Measurements from ENCODE around the gene NR1H2. TPM values are rescaled to one million over a fixed set of nuclear protein-coding genes. Genes with fewer than 3 reads are reported as not detected.
"Not testable (repeated sequence)": the region's sequence is repeated elsewhere in the genome, so short reads cannot be mapped to it uniquely, and the experiment has no call there.

NR1H2 gene
- 73.7 TPM for total RNA-seq

GRCh38 chr19:50376166-50377050 lies at the start of gene NR1H2:
Gene NR1H2, plus strand, starts transcription at chr19:50376457. Its CDS starts 1,149 bp downstream, at chr19:50377606.
- ATAC-seq = peak; percentile 97
- DNase-seq (ENCODE audit: low spot score) = peak; percentile 97
- intact Hi-C loops (cut with DNase I) = no loop called here

DNA sequence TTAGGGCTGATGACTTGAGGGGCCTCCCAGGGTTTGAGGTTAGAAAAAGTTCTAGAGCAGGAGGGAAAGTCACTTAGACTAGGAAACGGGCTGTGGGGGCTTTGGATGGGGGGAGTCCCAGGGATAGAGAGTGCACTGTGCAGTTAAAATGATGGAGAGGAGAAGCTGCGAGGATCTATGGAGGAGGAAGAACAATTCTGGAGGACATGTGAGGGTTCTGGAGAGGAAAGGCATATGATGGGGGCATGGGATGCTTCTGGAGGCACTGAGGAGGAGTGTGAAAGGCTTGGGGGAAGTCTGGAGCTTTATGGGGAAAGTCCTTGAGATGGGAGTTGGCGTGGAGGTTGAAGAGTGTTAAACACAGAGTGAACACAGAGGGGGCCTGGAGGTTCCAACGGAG lies 49.2 kb upstream of the NR1H2 start:
- intact Hi-C loops (cut with DNase I) = no loop called here
- no peak for ATAC-seq
- no peak for DNase-seq (ENCODE audit: low spot score)

DNA sequence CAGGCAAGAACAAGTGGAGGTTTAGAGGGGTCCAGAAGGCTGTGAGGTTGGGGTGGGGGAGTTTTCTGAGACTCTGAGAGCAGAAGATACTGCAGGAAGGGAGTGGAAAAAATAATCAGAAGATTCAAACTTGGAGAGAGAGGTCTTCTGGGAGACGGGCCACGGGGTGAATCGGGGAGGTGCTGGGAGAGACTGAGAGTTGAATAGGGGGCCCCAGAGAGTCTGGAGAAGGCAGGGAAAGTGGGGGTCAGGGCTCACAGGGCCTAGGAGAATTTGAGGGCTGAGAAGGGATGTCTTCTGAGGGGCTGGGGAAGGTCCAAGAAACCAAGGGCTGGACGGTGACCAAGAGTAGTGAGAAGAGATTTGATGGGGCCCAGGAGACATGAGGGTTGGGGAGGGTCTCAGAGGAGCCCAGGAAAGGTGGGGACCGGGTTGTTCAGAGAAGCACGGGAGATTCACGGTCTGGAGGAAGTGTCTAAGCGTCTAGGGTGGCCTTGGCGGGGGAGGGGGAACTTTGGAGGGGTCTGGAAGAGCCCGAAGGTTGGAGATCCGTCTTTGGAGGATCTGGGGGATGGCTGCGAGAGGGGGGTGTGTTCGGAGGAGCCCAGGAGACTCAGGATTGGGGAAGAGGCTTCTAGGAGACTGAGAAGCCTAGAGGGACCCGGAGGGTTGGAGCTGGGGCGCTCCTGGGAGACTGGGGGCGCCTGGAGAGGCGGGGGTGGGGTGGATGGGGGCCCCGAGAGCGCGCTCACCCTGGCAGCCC lies 48.6 kb upstream of the NR1H2 start:
- DNase-seq (ENCODE audit: low spot score) (no peak), ATAC-seq (no peak)
- intact Hi-C loops (cut with DNase I) = no loop called here

DNA sequence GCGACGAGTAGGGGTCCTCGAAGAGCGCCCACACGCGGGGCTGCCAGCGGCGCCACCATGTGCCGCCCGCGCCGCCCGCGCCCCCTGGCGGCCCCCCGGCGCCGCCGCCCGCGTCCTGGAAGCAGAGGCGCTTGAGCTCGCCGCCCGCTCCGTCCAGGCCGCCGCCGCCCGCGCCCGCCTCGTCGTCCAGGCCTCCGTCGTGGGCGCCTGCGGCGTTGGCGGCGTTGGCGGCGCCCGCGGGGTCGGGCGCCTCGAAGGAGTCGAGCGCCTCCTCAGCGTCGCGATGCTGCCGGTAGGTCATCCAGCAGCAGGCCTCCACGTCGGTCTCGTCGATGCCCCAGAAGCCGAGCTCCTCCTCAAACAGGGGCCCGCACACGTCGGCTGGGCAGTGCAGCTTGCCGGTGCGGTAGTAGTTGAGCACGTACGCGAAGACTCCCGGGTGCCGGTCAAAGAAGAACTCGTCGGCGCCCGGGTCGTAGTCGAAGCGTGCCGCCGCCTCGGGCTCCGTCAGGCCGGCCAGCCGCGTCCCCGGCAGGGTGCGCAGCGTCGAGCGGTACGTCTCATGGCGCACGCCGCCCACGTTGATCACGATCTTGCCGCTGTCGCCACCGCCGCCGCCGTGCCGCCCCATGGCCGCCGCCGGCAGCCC lies 47.9 kb upstream of the NR1H2 start:
- intact Hi-C loops (cut with DNase I) = no loop called here
- ATAC-seq (no peak), DNase-seq (ENCODE audit: low spot score) (no peak)

GRCh38 chr19:50328873-50329145 lies 47.4 kb upstream of the NR1H2 start:
- intact Hi-C loops (cut with DNase I) = loop anchor here (1.0 kb wide), 1 partner anchor 21 kb away; no protein-coding TSS in a partner anchor
- ATAC-seq = no peak
- no peak for DNase-seq (ENCODE audit: low spot score)

DNA sequence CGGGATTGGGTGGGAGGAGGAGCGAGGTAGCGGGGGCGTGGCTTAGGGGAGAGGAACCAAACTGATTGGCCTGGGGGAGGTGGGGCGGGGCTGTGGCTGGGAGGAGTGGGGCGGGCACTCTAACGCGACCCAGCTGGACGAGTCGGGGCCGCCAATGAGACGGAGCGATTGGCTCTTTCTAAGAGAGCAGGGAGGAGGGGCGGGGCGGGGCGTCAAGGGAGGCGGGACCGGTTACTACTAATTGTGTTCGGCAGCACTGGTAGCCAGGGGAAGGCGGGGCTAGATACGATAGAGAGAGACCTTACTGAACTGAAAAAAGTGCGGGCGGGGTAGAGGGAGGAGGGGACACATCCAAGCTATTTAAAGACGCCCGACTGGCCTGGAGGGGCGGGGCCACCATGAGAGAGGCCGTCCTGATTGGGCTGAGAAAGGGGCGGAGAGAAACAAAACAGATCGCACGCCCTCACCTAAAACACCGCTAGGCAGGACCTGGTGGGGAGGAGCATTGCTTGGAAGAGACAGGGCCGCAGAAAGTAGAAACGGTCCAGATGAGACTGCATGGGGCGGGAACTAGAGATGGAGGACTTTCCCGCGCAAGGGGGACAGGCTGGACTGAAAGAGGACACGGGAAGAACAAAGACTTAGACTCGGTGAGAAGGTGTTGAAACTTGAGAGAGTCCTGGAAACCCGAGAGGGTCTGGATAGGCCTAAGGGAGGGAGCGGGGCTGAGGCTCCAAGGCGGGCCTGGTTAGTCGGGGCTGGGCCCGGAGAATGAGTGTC lies 46.9 kb upstream of the NR1H2 start, which contains the start of gene KCNC3:
TSS of gene KCNC3 (minus strand) at position 232 of the 780 bp plus-strand sequence. CDS start 295 bp downstream, outside the sequence.
- peak; percentile 96 for DNase-seq (ENCODE audit: low spot score)
- intact Hi-C loops (cut with DNase I) = loop anchor here (1.0 kb wide), 1 partner anchor 21 kb away; no protein-coding TSS in a partner anchor
- peak; percentile 91 for ATAC-seq

GRCh38 chr19:50329926-50330294 lies 46.3 kb upstream of the NR1H2 start:
- intact Hi-C loops (cut with DNase I) = loop anchor here (1.0 kb wide), 1 partner anchor 20 kb away; no protein-coding TSS in a partner anchor
- ATAC-seq; DNase-seq (ENCODE audit: low spot score): not testable (repeated sequence)

- DNase-seq (ENCODE audit: low spot score) (peak; percentile 85), ATAC-seq (peak; percentile 48)
- intact Hi-C loops (cut with DNase I) = no loop called here
These were observed 45.7 kb upstream of the NR1H2 start for GRCh38 chr19:50330365-50331078.

DNA sequence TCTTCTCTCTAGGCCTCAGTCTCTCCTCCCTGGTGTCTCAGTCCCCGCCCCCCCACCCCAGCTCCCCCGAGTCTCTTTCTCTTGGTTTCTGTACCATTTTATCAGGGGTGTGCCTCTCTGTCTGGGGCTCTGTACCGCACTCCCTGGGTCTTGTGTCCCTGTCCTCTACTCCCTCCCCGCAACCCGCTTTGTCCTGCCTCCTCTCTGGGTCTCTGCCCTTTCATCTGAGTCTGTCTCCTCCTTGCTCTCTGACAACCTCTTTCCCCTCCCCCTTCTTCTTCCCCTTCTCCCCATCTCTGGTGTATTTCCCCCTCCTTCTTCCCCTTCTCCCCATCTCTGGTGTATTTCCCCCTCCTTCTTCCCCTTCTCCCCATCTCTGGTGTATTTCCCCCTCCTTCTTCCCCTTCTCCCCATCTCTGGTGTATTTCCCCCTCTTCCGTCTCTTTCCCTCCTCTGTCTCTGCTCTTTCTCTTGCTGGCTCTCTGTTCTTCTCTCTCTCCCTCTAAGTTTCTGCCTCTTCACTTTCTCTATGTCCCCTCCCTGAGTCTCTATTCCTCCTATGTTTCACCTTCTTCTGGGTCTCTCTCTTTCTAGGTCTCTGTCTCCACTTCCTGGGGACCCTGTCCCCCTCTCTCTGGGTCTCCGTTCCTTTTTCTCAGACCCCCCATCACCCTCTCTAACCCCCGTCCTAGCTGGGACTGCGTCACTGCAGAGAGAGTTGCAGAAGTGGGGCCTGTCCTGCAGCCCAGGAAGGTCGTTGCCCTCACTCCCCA lies 44.9 kb upstream of the NR1H2 start:
- intact Hi-C loops (cut with DNase I) = no loop called here
- DNase-seq (ENCODE audit: low spot score) (no peak), ATAC-seq (no peak)

DNA sequence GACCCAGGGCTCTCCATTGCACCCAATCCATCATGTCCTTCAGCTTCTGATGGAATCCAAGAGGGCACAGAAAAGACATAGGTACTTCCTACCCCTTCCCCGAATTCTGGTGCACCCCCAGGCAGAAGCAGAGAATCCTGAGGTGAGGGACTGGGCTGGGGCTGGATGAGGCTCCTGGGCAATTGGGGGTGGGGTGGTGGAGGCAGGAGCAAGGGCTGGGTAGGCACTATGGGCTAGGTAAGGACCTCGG lies 44.3 kb upstream of the NR1H2 start:
- no peak for ATAC-seq
- no peak for DNase-seq (ENCODE audit: low spot score)
- intact Hi-C loops (cut with DNase I) = no loop called here

DNA sequence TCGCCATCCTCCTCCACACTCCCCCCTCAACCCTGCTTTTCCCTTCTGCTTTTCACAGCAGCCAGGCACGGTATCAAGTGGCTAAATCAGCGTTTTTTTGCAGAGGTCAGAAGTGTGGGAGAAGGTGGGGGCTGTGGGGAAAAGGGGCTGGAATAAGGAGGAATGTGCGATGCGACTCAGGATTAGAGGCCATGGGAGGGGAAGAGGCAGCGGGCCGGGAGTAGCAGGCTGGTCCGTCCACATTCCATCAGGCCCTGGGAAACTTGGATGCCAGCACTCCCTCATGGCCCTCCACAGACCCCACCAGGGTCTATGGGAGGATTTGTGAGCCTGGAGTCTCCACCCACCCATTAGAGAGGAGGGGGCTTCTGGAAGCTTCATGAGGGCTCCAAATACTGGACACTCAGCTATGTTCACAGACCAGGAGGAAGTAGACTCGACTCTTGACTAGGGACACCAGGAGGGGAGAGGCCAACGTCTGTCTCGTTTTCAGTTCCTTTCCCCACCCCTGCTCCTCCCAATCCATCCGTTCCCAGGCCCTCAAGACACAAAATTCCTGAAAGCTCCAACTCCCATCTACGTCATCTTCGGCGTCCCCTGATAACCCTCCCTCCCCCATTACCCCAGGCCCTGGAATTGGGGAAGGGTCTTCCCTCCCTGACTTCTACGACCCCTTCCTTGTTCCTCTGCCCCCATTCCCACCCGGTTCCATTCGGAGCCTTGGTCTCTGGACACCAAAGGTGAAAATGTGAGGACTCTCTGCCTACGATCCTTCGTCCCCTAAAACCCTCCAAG lies 43.8 kb upstream of the NR1H2 start:
- no peak for DNase-seq (ENCODE audit: low spot score)
- intact Hi-C loops (cut with DNase I) = no loop called here
- no peak for ATAC-seq

- DNase-seq (ENCODE audit: low spot score) = peak; percentile 89
- intact Hi-C loops (cut with DNase I) = no loop called here
- peak; percentile 77 for ATAC-seq
These were observed 43.0 kb upstream of the NR1H2 start for GRCh38 chr19:50333235-50333736.

DNA sequence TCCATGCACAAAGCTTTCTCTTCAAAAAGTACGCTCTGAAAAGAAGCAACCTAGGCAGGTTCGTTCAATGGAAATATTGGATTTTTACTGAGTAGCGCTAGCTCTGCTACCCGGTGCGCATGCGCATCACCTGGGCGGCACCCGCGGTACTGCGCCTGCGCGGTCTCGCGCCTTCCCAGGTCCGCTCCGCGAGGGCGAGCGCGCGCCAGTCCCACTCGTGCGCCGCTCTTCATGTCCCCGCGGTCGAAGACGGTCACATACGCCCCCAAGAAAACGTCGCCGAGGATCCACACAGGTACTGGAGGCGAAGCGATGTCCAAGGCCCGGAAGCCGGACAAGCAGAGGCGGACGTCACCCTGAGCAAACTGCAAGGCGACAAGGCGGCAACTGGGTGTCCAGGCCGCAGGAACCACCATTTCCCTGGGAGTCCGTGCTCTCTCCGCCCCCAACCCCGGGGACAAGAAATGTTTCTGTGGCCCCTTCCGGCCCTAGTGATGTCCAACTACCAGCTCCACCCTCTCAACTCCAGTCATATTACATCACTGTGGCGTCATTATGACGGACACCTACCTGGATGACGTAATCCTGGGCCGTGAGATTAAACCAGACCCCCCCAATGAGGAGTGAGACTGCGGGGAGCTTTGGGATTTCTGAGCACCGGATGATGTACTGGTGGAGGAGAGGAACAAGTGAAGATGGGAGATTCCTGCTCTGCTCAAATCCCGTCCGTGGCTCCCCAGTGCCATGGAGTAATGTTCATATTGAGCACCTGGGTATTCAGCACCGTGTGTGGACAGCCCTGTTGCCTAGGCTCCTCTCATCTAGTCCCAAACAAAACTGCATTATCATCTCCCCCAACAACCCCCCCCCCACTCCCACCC lies 42.3 kb upstream of the NR1H2 start:
- peak; percentile 85 for DNase-seq (ENCODE audit: low spot score)
- intact Hi-C loops (cut with DNase I) = no loop called here
- ATAC-seq = peak; percentile 68

DNA sequence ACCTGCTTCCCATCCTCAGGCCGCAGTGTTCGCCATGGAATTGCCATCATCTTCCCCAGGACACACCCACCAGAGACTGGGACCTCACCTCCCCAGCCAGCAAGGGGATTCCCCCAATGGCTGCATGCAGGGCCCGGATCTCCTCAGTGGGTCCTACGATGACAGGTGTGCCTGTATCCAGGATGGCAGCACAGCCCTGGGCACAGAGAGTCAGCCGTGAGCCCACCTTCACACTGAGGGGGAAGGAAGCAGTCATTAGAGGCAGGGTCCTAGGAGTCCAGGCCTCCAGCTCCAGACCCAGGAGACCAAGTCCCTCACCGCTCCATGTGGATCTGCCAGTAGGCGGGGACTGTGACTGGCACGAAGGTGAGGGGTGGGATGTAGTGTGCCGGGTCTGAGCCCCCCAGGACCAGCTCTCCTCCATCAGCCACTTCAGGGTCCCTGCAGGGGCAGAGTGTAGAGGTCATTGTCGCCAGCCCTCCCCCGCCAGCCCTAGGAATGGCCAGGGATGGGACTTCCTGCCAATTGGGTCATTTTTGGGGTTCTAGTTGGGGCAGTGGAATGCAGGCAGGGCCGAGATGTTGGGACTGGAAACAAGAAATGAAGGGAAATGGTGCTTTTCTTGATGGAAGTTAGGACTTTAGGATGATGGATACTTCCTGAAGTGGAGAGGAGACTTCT lies 41.4 kb upstream of the NR1H2 start:
- DNase-seq (ENCODE audit: low spot score) = no peak
- no peak for ATAC-seq
- intact Hi-C loops (cut with DNase I) = no loop called here

DNA sequence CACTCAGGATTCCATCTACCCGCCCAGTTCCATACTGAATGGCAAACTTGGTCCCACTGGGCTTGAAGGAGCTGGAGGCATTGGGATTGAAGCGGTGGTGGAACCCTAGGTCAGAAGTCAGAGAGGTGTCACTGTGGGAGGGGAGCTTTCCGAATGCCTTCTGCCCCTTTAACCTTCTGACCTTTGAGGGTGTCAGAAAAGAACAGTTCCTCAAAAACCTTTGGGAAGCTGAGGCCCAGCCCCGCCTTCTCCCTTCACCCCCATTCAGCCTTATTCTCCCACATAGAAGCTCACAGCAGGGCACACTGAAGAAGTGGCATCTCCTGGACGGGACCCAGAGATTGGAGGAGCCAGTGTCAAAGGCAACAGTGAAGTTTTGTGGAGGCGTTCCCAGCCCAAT lies 39.2 kb upstream of the NR1H2 start:
- ATAC-seq; DNase-seq (ENCODE audit: low spot score); intact Hi-C loops (cut with DNase I): not testable (repeated sequence)

Measured in sciatic nerve (tissue), 2 donors.